Jurkat, Clone E6-1 (cell line): ENCODE results near the gene FAM174B.

Experiments
- DNase-seq: peaks from one replicate; pipeline ENCODE4 v3.0.0-alpha.2; 2011; ENCODE audit warnings: low read depth, low spot score
- H3K4me3 ChIP-seq: 2 replicates; pipeline ENCODE4 v1.5.1; 2011; ENCODE audit warnings: mild to moderate bottlenecking, low read length, control low read depth, moderate library complexity

Gene FAM174B

DNA sequence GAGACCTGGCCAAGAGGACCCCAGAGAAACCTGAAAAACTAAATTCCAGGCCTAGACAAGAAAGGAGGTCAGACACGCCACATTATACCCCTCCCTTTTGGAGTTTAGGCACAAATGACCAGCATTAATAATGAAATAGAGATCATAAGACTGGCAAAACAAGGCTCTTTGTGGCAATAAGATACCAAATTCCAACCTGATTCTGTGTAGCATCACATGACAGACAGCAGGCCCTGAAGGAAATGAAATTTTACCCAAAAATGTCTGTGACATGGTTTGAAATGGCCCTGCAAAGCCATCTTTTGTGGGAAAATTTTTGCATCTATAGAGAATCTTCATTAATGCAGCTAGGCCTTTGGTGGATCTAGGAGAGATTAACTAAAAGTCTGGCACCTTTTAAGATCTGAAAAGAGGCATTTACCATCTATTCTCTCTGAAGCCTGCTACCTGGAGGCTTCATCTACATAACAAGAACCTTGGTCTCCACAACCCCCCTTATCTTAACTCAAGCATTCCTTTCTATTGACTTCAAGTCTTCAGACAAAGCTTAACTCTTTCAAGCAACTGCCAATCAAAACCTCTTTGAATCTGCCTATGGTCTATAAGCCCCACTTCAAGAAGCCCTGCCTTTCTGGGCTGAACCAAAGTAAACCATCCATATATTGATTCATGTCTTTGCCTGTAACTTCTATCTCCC, 8.0 kb downstream of the FAM174B start:
- no peak overlapping the region for H3K4me3 ChIP-seq
- no peak for DNase-seq

DNA sequence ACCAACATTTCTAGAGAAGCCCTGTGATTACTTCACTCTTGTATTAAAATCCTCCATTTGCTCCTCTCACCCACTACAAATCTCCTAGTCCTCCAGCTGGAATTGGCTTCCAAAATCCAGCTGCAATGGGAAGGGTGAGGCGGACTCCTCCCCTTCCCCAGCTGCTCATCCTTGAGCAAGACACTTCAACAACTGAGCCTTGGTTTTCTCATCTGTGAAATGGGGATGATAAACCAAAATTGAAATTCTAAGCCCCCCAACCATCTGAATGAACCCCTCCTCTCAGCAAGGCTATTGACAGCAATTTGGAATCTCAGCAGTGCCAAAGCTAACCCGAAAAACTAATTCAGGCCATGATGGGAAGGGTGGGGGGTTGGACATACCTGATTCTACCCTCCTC, 9.4 kb downstream of the FAM174B start:
- no peak overlapping the region for H3K4me3 ChIP-seq
- DNase-seq = no peak

DNA sequence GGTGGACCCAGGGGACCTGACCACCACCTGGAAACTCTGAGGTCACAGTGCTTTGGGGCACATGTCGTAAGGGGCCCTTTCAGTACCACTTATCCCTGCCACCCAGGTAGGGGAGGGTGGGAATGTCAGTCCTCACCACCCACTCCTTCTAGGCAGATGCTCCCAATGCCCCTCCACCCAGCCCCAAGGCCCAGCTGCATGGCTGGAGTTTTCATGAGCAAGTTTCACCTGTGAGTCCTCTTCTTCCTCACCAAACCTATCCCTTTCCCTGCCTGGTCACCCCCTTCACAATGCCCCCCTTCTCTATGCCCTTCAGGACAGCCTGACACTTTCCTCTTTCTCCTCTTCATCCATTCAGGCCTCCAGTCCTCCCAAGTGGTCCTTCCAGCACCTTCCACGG, 9.8 kb downstream of the FAM174B start:
- no peak for DNase-seq
- no peak overlapping the region for H3K4me3 ChIP-seq

DNA sequence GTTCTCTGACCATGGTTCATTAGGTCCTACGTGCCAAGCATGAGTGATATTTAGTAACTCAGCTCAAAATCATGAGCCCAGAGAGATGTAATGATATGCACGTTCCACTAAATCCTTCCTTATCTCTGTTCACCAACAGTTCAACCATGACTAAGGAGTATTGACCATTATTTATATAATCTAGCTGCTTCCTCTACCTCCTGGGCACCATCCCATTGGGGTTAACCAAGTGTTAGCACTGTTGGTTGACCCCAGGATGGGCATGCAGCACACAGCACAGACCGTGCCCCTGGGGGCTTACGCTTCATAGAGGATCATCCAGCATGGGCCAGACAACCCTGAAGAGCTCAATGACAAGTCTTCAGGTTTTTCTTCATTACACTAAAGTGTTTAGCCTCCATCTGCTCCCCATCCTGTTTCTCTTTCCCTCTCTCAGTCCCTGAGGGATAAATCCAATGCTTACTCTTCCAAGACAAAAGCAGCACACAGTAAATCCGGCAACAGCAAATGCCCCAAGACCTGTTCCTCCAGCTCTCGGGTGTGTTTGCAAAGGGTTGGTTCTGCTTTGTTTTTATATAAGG, 10.4 kb downstream of the FAM174B start:
- no peak for DNase-seq
- H3K4me3 ChIP-seq = no peak overlapping the region

DNA sequence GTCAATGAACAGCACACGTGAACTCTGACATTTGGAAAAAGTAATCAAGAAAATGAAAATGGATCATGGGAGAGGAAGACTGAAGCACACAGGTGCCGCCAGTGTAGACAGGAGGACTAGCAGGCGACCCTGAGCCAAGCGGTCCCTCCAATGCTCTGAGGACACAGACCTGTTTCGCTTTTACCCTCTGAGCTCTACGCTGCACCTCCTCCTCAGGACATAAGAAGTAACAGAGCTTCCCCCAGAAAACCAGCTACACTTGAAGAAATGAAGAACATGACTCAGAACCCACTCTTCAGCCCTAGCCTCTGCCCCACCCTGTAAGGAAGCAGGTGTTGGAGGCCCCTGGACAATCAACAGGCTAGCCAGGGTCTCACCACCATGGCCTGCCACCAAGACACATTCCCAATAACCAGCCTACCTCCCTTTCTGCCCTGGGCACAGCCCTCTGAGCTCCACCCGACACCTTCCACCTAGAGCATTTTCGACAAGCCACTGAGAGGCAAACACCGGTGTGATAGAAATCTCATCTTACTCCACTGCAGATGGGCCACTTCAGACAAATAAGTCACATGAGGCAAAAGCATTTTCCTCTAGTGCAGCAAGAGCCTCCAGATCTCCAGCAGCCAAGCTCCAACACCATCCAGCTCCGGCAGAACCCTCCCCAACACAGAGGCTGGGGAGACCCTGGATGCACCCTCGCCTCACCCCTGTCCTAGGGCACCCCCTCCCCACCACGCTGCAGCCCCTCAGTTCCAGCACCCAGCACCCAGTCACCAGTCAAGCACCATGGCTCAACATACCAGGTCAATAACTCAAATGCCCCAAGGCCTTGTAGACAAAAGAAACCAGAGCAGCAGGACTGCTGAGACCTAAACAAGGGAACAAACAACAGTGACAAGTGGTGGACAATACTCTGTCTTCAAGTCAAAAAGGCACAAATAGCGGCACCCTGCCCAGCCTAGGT, 11.4 kb downstream of the FAM174B start:
- DNase-seq = no peak
- no peak overlapping the region for H3K4me3 ChIP-seq

DNA sequence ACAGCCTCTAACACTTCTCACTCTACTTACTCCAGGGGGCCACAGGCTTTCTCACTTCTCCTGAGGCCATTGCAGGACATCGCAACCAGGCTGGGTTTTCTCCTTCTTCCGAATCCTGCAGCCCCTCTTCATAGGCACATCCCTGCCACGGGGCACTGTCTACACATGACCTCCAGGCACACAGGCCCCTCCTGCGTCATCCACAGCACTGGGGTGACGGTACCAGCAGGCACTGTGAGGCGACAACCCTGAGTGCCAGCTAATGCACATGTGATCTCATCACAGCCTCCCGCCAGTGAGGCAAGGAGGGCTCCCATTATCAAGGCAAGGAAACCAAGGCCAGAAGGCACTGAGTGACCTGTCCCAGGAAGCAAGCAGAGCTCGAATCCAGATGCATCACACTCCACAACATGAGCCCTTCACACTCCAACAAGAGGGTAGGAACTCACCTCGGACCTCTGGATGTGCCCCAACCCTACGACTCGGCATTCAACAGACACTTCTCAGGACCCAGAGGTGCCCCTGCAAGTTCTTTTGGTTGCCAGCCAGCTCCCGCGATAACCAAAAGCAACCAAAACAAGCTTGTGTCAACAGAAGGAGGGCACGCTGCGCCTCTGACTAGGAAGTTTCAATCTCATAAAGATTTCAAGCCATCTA, 16.7 kb downstream of the FAM174B start:
- DNase-seq = no peak
- no peak overlapping the region for H3K4me3 ChIP-seq

DNA sequence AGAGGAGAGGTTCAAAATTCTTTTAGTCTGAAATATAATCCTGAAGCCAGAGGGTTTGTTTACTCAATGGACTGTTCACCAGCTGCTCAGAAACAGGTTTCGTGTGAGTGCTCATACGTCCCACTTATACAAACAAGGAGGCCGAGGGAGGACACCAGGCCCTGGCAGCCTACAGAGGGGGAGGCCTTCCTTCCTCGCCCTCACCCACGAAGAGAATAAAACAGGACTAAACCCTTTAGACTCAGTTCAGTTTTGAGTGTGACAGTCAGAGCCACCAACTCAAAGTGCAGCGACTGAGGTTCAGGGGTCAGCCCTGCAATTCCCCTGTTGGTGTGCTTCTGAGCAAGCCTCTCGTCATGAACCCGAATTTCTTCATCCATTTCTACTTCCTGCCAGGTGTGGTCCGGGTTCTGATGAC, 17.3 kb downstream of the FAM174B start:
- H3K4me3 ChIP-seq = no peak overlapping the region
- DNase-seq = no peak

DNA sequence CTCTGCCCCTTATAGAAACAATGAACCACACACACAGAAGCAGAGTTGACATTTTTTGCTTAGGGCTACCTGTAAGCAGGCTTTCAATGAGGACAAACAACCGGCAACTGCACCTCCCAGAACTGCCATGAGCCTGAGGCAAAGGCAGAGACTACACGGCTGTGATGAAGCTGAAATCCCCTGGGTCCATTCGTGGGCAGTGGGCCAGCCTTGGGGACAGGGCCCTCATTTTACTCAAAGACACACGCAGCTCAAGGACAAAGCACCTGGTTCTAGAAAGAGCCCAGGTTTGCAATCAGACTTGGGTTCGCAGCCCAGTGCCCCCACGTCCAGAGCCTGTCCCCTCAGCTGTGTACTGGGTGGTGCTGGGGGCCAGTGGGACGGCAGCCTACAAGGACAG, 17.9 kb downstream of the FAM174B start:
- DNase-seq = no peak
- H3K4me3 ChIP-seq = no peak overlapping the region

DNA sequence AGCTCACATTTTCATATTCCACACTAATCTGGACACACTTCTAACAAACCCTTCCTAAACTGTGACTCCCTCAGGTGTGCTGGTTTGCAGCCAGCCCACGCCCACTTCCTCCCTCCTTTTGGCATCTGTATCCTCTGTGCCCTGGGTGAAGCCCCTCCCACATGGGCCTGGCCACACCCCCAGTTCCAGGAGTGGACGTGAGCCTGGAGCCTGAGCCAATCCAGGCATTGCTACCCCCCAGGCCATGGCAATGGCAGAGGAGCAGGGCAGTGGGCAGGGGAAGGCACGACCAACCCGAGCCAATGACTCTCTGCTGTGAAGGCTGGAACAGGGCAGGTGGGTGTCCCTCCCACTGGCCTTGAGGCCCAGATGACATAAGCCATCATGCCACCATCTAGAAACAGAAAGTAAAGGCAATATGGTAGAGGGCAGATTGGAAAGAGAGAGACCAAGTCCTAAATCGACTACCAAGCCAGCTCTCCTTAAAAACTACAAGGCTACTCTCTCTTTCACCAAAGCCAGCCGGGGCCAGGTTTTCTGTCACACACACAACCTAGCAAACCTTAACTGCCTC, 18.6 kb downstream of the FAM174B start:
- no peak for DNase-seq
- no peak overlapping the region for H3K4me3 ChIP-seq

DNA sequence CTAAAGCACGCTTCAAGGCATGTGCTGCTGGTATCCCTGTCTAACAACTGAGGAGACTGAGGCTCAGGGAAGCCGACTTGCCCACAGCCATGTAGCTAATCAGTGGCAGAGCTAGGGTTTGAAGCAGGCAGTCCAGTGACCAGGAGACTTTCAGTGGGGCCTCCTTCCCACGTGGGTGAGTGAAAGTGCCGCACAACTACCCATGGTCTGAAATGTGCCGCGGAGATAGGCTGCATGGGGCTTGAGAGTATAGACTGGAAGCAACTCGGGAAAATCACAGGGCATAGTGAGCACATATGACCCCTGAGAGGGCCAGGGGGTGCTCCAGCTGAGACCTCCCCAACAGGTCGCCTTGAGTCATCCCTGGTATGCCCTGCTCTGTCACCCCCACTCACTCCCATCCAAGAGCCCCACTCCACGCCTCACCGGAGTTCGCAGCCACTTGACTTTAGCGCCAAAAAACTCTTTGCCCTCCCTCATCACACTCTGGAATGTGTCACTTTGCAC, 19.1 kb downstream of the FAM174B start:
- no peak overlapping the region for H3K4me3 ChIP-seq
- no peak for DNase-seq

DNA sequence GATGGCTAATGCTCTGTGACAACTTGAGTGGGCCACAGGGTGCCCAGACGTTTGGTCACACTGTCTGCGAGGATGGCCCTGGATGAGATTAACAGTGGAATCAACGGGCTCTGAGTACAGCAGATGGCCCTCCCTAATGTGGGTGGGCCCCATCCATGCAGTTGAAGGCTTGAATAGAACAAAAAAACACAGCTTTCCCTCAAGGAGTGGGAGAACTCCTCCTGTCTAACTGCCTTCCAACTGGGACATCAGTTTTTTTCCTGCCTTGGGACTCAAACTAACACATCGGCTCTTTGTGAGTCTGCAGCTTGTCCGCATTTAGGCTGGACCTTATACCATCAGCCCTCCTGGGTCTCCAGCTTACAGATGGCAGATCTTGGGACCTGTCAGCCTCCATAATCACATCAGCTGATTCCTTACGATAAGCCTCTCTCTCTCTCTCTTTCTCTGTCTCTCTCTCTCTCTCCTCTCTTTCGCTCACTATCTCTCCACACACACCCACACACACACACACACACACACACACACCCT, 20.8 kb downstream of the FAM174B start:
- no peak for DNase-seq
- H3K4me3 ChIP-seq = no peak overlapping the region

DNA sequence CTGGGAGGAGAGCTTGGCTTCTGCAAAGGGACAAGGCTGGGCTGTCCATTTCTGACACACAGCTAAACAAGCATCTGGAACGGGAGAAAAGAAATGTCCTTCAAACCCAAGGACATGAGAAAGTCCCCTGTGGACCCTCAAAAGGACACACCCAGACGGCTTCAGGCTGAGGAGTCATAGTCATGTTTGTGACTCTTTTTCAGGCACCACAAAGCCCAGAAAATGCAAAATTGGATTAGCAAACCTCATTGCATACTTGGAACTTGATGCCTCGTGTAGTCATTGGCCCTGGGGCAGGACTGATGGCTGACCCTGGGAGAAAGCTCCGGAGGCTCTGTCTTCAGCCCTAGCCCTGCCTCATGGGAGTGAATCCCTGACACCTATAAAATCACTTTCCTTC, 21.5 kb downstream of the FAM174B start:
- no peak overlapping the region for H3K4me3 ChIP-seq
- DNase-seq = no peak

DNA sequence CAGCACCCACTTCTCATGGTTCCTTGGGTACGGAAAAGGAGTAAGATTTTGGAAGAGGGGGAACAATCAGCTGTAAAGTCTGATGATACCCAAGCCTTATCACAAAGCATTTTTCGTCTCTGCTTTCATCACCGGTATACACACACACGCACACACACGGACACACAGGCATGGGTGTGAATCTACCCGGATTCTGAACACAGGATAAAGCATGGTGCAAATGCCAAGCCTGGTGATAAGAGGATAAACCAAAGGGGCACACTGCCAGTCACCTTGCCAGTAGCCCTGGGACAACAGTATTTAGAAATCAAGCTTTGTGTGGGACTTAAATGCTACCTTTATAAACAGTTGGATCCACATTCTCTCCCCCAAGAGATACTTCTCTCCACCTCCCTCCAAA, 22.2 kb downstream of the FAM174B start:
- no peak overlapping the region for H3K4me3 ChIP-seq
- no peak for DNase-seq

DNA sequence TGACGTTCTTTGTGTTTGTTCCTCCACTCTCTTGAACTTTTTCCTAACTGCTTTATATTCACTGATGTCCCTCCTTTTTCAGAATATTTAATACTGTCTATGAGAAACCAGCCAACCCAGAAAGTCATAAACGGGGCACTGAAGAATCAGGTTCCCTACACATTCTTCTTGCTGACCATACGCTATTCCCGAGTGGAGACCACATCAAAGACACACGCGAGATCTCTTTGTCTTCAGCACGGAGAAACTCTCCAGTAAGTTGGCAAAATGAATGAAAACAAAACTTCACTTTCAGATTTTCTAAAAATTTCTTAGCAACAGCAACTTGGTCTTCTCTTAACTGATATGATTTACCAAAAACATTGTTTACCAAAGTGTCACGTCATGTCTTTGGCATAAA, 22.6 kb downstream of the FAM174B start:
- DNase-seq = no peak
- no peak overlapping the region for H3K4me3 ChIP-seq

DNA sequence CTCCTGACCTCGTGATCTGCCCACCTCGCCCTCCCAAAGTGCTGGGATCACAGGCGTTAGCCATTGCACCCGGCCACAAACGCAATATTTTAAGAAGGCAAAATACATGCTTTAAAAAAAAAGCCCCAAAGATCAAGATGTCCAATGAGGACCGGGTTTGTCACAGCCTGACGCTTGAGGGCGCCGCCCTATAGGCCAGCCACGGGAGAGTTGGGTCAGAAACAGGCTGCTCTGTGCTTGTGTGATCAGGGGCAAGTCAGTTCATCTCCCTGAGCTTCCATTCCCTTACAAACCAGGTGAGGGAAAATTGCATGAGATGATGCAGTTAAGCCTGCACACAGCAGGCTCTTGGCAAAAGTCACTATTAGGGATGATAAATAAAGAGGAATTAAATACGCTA, 23.9 kb downstream of the FAM174B start:
- no peak for DNase-seq
- H3K4me3 ChIP-seq = no peak overlapping the region

DNA sequence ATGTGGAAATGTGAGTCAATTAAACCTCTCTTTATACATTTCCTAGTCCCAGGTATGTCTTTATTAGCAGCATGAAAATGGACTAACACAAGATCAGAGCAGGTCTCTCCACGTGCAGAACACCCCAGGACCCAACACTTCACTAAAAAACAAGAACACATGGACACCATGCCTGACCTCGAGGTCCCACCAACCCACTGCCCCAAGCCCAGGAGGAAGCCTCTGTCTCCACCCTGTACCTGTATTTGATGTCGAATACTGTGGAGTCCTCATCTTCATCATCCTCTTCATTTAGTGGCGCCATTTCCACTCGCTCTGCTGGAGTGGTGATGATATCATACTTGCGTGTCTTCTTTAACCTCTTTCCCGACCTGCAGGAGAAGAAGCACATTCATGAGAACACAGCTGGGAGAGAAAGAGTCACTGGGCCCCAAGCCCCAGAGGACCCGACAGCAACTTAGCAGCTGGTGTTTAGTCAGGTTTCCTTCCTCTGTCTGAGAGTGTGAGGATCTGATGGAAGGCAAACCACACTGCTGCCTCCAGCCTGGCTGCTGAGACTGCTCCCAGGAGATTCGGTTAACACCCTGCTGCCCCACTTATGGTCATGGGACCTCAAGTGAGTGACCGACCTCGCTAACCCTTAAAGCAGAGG, 25.5 kb downstream of the FAM174B start:
- DNase-seq = no peak

DNA sequence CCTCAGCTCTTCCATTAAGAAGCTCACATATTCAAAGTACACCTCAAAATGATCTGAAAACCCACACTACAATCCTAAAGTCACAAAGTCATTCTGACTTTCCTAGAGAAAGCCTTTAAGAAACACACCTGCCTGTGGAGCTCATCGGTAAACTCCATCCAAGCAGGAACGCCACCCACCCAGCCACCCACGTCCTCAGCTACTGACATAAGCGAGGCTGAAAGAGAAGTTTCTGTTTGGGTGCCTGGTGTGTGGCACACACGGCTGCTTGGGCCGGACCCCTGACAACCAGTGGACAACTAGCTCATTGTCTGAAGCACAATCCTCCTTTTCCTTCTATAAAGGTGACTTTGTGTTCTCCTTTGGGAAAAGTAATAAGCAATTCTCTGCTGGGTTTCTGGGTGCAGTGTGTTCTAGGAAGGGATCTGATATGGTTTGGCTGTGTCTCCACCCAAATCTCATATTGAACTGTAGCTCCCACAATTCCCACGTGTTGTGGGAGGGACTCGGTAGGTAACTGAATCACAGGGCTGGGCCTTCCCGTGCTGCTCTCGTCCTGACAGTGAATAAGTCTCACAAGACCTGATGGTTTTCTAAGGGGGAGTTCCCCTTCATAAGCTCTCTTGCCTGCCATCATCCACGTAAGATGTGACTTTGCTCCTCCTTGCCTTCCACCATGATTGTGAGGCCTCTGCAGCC, 26.1 kb downstream of the FAM174B start:
- H3K4me3 ChIP-seq = no peak overlapping the region
- no peak for DNase-seq

More for the DNA sequence above, 25.5 kb downstream of the FAM174B start:
- H3K4me3 ChIP-seq = no peak overlapping the region

DNA sequence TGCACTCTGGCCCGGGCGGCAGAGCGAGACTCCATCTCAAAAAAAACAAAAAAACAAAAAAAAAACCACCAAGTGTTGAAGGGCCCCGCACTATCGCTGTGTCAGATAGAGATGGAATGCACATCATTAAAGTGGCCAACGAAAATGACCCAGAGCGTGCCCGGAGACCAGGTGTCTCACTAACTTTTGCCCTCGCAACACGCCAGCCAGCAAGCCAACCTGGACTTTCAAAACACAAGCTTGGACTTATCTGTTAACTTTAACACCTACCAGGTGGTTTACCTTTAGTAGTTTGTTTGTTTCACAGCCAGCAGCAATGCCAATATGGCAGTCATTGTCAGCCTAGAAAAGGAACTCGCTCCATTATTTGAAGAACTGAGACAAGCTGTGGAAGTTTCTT, 28.6 kb downstream of the FAM174B start:
- H3K4me3 ChIP-seq = no peak overlapping the region
- DNase-seq = no peak
